Prostate gland (tissue), 2 donors: ENCODE data around the gene CAPZB. TPM values are rescaled to one million over a fixed set of nuclear protein-coding genes. Genes with fewer than 3 reads are reported as not detected.

Experiments used
- DNase-seq: peaks from one replicate; pipeline ENCODE4 v3.0.0-alpha.2; 2019; ENCODE audit warnings: low spot score
- H3K27ac ChIP-seq, 2 donors: fragments of 200-600 bp; sonication (generic); 2 replicates each; pipeline ENCODE4 v1.5.1; 2017 to 2019
- H3K27me3 ChIP-seq: fragments of 200-600 bp; sonication (generic); replicated peaks from 2 replicates; pipeline ENCODE4 v1.5.1; 2019; ENCODE audit not compliant: insufficient read depth
- H3K36me3 ChIP-seq, 2 donors: fragments of 200-600 bp; sonication (generic); 1 replicate in 1 of 2; 2 replicates in 1 of 2; pipeline versions ENCODE4 v1.5.1 to v1.8.1; 2017 to 2019
- H3K4me1 ChIP-seq: fragments of 200-600 bp; sonication (generic); replicated peaks from 2 replicates; pipeline ENCODE4 v1.5.1; 2019
- H3K4me3 ChIP-seq, 2 donors: fragments of 200-600 bp; sonication (generic); 2 replicates each; pipeline ENCODE4 v1.5.1; 2017 to 2019
- H3K9me3 ChIP-seq: fragments of 200-600 bp; sonication (generic); 2 replicates; pipeline ENCODE4 v1.5.1; 2017
- POLR2A ChIP-seq: fragments of 450-650 bp; IDR thresholded peaks from one replicate; pipeline ENCODE4 v1.6.1; 2016; ENCODE audit warnings: antibody characterized with exemption, mild to moderate bottlenecking
- POLR2AphosphoS5 ChIP-seq: sonication (generic); formaldehyde crosslinking; IDR thresholded peaks from one replicate; pipeline ENCODE4 v1.6.1; 2017; ENCODE audit warnings: antibody characterized with exemption
- WGBS: methylation state at CpG from one replicate; pipeline ENCODE4 v1.1.5; 2018; 5-methylcytosine and 5-hydroxymethylcytosine counted together
- intact Hi-C: fragments of 100-400 bp; cut with DNase I; formaldehyde crosslinking; loops from one replicate; pipeline ENCODE4 v1.14.2; 2022
- total RNA-seq, 2 donors: library from RNA; depleted of rRNA; stranded (reverse); fragments of >200 nt; gene quantifications; one replicate each; pipeline ENCODE4 v1.1.0, GENCODE V29; 2016
- TF ChIP-seq, protein P1 (sequence below), 4 experiments: fragments of 200-600 bp in 2 of 4; fragments of 450-650 bp in 2 of 4; sonication (generic) in 2 of 4; IDR thresholded peaks; 1 replicate in 3 of 4; 2 replicates in 1 of 4; pipeline ENCODE4 v1.5.1; 2016 to 2019; ENCODE audit warnings: antibody characterized with exemption in 4 of 4, mild to moderate bottlenecking in 2 of 4, moderate library complexity in 2 of 4

Gene CAPZB
- total RNA-seq, 2 donors from 2014 or later, result 139 to 150 TPM

DNA sequence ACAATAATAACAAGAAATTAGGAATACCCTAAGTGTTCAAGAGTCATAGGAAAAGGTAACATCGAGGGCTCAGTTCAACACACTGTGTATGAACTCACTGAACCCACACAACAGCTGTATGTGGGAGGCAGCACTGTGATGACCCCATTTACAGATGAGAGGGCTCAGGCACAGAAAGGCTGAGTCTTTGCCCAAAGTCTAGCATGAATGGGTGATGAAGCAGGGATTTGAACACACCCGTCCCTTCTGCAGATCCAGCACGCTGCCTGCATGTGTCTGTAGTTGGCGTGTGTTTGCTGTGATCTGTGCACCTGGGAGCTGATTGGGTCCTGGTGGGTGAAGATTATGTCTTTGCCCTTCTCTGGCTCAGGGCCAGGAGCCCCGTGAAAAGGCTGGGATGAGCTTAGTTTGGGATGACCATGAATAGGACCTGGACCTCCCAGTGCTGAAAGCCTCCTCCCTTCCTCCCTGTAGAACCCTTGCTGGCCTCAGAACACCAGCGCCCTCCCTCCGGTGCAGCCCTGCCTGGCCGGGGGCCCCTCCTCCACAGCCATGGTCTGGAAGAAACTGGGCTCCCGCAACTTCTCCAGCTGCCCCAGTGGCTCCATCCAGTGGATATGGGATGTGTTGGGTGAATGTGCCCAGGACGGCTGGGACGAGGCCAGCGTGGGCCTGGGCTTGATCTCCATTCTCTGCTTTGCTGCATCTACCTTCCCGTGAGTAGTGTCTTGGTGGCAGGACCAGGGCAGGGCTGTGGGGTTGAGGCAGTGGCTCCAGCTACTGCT is 168.0 kb downstream of the CAPZB start:
- no peaks in the 10 kb centered on the region for H3K27me3 ChIP-seq
- no peaks in the 10 kb centered on the region for H3K9me3 ChIP-seq
- H3K4me1 ChIP-seq, result peaks cover 3% of the 10 kb centered on the region
- H3K36me3 ChIP-seq, result no peaks in the 10 kb centered on the region
- no peak overlapping the region for H3K27ac ChIP-seq
- WGBS, result 73% methylated on average over 13 of the region's 13 CpGs
- TF ChIP-seq POLR2A, result no peak
- no peak for TF ChIP-seq POLR2AphosphoS5
- TF ChIP-seq, protein P1, sequence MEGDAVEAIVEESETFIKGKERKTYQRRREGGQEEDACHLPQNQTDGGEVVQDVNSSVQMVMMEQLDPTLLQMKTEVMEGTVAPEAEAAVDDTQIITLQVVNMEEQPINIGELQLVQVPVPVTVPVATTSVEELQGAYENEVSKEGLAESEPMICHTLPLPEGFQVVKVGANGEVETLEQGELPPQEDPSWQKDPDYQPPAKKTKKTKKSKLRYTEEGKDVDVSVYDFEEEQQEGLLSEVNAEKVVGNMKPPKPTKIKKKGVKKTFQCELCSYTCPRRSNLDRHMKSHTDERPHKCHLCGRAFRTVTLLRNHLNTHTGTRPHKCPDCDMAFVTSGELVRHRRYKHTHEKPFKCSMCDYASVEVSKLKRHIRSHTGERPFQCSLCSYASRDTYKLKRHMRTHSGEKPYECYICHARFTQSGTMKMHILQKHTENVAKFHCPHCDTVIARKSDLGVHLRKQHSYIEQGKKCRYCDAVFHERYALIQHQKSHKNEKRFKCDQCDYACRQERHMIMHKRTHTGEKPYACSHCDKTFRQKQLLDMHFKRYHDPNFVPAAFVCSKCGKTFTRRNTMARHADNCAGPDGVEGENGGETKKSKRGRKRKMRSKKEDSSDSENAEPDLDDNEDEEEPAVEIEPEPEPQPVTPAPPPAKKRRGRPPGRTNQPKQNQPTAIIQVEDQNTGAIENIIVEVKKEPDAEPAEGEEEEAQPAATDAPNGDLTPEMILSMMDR (IDR thresholded peaks at IDR 0.05), result no peak
- no peak for DNase-seq
- intact Hi-C loops, result no loop called here
- H3K4me3 ChIP-seq, result no peak overlapping the region

DNA sequence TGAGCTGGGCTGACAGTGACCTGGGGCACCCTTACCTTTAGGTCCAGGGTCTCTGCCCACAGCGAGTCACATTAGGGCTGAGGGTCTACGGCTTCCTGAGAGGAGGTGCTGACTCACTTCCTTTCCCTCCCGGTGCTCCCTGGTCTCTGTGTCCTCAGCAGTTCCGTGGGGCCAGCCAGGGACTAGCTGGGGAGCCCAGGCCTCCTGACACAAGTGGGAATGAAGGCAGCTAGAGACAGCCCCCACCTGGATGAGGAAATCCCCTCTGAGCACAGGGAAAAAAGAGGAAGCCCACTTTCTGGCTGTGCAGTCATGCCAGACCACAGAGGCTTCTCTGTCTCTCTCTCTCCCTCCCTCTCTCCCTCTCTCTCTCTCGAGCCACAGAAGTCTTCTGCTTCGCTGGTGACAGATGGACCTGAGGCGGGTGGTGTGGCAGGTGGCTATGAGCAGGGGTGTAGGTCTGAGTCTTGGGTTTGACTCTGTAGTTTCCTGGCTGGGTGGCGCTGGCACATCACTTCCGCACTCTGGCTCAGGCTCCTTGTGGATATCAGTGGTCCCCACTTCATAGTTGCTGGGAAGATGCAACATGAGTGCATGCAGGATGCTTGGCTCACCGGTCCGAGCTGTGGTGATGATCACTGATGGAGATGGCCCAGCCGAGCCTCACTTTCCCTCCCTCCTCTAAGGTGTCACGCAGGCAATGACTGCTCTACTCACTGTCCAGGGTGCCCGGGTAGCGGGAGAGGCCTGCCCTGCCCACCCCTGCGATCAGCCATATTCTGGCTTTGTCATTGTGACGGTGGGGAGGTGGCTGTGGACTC is 169.8 kb downstream of the CAPZB start:
- TF ChIP-seq POLR2AphosphoS5, result no peak
- TF ChIP-seq, protein P1 (IDR thresholded peaks at IDR 0.05), result no peak
- TF ChIP-seq POLR2A, result no peak
- Histone ChIP-seq H3K4me1 (peaks cover 3% of the 10 kb centered on the region), H3K27me3 (no peaks in the 10 kb centered on the region), H3K27ac (no peak overlapping the region), H3K4me3 (no peak overlapping the region), H3K9me3 (no peaks in the 10 kb centered on the region), H3K36me3 (no peaks in the 10 kb centered on the region)
- DNase-seq, result no peak
- WGBS, result 73% methylated on average over 17 of the region's 17 CpGs
- intact Hi-C loops, result no loop called here

DNA sequence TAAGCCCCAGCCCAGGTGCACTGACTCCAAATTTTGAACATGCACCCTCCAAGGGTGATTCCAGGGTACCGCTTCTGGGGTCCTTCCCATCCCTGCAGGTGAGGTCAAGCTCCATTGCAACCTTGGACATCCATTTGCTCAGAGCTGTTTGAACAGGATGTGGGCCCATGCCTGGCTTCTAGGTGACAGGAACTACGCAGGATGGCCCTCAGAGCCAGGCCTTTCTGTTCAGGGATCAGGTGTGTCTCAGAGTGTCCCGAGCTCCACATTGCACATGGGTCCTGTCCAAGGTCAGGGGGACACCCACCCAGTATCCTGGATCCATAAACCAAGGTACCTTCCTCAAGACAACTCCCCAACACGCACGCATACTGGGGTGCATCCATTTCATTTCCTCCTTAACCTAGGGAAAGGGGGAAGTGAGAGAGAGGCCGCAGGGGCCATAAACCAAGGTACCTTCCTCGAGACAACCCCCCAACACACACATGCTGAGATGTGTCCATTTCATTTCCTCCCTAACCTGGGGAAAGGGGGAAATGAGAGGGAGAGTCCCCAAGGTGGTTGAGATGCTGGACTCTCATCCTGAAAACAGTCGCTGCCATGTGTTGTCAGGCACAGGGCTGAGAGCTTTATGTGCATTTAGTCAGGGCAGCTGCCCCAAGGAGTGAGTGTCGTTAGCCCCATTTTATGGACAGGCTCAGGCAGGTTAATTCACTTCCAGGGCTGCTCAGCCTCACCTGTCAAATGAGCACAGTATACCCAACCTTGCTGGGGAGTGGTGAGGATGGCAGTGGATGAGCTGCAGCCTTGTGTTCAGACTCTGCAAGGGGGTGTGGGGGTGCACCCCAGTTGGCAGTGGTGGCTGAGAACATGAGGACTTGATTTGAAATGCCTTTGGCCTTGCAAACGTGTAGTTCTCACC is 171.1 kb downstream of the CAPZB start:
- WGBS, result 83% methylated on average over 10 of the region's 10 CpGs
- Histone ChIP-seq H3K4me3 (no peak overlapping the region), H3K4me1 (peaks cover 3% of the 10 kb centered on the region), H3K27me3 (no peaks in the 10 kb centered on the region), H3K27ac (no peak overlapping the region), H3K36me3 (no peaks in the 10 kb centered on the region), H3K9me3 (no peaks in the 10 kb centered on the region)
- TF ChIP-seq POLR2A (no peak), POLR2AphosphoS5 (no peak)
- TF ChIP-seq, protein P1 (IDR thresholded peaks at IDR 0.05), result no peak
- no peak for DNase-seq
- intact Hi-C loops, result no loop called here

DNA sequence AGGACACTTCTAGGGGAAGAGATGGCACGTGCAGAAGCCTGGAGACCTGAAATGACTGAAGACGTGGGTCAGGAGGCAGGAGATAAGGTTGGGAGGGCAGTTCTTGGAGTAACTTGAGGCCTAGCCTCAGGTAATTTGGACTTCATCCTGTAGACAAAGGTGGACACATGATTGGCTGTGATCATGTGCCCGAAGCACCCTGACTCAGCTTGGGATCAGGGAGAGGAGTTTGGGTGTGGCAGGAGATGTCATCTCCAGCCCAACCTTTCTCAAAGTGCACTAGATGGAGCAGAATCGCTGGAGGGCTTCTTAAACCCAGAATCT is 171.7 kb downstream of the CAPZB start:
- no peak for DNase-seq
- 87% methylated on average over 4 of the region's 4 CpGs for WGBS
- Histone ChIP-seq H3K4me3 (no peak overlapping the region), H3K27me3 (no peaks in the 10 kb centered on the region), H3K36me3 (no peaks in the 10 kb centered on the region), H3K4me1 (peaks cover 3% of the 10 kb centered on the region), H3K9me3 (no peaks in the 10 kb centered on the region), H3K27ac (no peak overlapping the region)
- TF ChIP-seq, protein P1 (IDR thresholded peaks at IDR 0.05), result no peak
- TF ChIP-seq POLR2AphosphoS5 (no peak), POLR2A (no peak)
- intact Hi-C loops, result no loop called here
